Suppressor macrophage (primary cell): ENCODE data around the gene LRP2BP.
"Not testable (repeated sequence)": the region's sequence is repeated elsewhere in the genome, so short reads cannot be mapped to it uniquely, and the experiment has no call there.

Experiments used
- DNase-seq, 4 experiments: peaks; one replicate each; pipeline ENCODE4 v3.0.0-alpha.2; 2020 to 2022

Gene LRP2BP

DNA sequence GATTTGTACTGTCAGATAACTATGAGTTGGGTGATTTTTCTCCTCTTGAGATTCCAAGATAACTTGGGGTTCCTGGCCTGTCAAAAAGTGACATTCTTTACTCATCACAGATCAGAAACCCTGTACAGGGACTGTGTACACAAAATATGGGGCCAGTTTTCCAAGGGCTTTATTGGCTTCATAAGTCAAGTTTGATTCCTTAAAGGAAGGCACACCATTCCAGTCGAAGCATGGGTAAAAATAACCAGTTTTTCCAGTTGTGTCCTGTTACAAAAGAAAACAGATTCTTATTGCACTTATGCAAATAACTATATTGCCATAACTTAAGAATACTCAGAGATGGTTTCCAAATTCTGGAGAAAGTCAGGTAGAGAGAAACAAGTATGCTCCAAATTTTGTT is 70.0 kb downstream of the LRP2BP start:
- DNase-seq, result not testable (repeated sequence)

DNA sequence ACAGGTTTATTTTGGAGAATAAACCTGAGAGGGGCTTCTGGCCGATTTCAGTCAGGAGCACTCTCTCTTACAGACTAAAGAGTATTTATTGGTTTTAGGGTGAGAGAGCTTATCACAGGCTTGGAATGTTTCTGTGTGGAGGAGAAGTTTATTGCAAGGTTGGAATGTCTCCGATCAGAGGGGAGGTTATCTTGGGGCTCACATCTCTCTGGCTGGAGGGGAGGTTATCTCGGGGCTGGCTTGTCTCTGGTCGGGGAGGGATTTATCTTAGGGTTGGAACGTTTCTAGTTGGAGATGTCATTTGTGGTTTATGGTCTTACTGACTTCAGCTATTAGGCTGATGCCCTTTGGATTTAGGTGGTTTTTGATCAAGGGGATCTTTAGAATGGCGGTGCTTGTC is 71.4 kb downstream of the LRP2BP start:
- DNase-seq, result not testable (repeated sequence)

DNA sequence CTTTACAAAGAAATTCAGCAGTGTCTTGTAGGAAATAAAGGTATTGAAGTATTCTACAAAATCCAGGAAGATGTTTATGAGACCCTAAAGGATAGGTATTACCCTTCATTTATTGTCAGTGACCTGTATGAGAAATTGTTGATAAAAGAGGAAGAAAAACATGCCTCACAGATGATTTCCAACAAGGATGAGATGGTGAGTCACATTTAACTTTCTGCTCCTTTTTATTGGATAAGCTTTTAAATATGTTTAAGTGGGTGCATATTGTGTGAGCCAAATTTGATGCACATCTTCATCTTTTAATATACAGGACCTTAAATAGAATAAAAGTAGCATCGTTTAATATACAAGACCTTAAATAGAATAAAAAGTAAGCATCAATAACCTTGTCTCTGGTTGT is 72.1 kb downstream of the LRP2BP start:
- no peak for DNase-seq

DNA sequence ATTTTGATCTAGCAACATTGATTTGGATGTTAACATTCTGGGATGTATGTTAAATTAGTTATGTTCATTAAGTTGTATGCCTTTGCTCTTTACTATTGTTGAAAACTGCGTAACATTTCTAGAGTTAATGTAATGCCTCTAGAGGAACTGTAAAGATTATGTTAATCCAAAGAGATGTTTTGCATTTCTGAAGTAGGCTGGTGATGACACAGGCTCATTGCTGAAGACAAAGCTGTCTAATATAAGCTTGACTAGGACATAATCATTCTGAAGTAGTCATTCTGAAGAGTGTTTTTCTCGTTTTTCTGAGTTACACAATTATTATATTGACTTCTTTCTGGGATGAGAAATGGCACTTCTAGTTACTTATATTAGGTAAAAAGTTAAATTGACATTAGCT is 72.9 kb downstream of the LRP2BP start:
- DNase-seq, result no peak

DNA sequence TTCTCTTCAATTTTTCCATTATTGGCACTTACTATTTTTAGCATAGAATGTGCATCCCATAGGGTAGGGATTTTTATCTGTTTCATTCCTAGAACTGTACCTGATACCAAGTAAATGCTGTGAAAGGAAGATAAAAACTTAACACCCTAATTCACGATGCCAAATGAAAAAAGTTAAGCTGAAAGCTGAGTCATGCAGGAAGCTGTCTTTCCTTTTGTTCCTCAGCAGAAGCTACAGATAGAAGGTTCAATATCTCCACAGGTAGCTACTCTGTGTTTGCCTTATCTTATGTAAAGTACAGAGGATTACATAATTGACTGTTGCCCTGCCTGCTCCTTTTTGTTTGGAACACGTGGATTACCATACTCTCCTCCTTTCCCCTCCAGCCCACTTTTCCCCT is 77.0 kb downstream of the LRP2BP start:
- no peak for DNase-seq

DNA sequence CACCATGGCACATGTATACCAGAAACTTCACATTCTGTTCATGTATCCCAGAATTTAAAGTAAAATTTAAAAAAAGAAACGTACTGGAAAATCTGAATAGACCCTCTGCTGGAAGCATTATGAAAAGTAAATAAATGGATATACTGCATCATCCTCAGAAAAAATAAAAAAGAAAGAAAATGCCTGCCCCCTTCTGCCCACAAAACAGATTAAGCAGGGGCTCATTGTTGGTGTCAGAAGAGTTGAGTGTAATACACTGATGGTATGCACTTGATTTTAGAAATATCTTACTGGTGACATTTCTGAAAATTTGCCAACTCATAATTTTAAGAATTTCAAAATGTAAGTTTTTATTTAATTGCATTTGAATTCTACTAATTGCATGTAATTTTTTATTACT is 77.8 kb downstream of the LRP2BP start:
- DNase-seq, result no peak

DNA sequence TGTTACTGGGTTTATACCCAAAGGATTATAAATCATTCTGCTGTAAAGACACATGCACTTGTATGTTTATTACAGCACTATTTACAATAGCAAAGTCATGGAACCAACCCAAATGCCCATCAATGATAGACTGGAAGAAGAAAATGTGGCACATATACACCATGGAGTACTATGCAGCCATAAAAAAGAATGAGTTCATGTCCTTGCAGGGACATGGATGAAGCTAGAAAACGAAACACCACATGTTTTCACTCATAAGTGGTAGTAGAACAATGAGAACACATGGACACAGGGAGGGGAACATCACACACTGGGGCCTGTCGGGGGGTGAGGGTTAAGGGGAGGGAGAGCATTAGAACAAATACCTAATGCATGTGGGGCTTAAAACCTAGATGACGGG is 78.3 kb downstream of the LRP2BP start:
- DNase-seq, result not testable (repeated sequence)
